GDM1 (cell line): ENCODE results near the gene MATN3.

Experiments
- DNase-seq: peaks from one replicate; lab custom pipeline; 2025; lab: John Stamatoyannopoulos, UW

Gene MATN3

DNA sequence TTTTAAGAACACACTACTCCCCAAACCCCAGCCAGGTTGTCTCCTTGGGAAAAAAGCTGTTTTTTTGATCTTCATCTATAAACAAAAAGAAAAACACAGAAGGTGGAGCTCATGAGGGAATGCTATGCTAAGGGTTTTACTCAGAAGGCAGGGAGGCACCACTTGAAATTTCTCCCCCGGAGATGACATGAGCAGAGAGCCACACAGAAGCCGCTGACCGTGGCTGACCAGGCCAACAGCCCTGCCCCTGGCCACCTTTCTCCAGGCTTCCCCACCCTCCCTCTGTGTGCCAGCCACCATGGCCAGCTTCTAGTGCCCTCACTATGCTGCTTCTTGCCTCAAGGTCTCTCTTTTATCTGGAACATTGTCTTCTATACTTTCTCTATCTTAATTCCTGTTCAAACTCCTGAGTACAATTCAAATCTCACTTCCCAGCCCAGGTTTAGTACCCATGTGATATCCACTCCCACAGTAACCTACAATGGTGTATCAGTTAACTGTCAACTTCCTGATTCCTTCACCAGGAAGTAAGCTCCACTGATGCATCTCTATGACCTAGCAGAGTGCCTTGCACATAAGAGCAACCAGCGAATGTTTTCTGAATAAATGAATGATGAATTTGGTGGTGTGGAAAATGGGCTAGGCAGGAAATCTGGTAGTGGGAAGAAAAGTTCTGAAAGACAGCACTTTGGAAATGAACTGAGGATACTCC lies 23.6 kb upstream of the MATN3 start:
- DNase-seq, result no peak

DNA sequence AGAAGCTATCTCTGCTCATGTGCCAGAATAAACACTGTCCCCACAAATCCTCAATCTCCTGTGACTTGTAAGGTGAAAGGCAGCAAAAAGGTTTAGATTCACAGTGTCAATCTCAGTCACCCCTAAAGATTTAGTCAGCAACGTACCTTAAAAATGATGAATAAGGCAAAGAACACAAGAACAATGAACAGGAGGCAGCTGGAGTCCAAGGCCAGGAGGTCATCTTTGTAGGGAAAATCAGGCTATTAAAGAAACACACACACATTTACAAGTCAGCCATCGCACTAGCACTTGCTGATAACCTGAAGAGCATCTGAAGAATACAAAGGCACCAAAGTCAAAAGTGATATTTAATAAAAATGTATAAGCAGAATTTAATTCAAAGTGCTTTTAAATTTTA lies 22.4 kb upstream of the MATN3 start:
- no peak for DNase-seq

DNA sequence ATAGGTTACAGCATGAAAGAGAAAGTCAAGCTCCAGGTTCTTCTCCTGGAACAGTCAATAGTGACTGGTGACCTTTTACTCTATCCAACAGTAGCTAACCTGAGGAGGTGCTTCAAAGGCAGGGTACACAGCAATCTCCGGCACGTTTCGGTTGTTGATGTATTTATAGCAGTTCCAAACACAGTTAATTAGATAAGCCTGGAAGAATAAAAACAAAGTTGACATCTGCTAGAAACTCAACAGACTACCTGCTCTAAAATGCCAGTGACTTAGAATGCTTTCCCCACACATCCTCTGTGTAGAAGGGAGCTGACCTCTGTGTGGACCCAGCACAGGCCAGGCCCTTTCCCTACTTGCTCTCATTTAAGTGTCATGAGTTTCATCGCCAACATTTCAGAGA lies 21.8 kb upstream of the MATN3 start:
- DNase-seq, result no peak

DNA sequence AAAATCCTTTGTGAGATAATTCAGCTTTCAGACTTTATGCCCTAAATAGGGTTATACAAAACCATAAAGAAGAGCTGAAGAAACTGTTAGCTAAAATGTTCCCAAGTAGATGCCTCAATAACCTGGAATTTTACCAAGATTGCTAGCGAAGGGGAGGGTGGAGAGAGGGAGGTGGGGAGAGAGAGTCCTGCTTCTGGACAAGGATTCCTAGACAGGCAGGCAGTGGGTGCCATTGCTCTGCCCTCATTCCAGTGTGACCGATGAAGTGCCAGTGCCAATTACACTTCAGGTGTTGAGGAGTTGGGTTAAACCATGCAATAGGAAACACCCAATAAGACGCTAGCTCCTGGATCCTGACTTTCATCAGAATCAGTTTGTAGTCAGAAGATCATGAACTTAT lies 20.9 kb upstream of the MATN3 start:
- DNase-seq, result no peak

DNA sequence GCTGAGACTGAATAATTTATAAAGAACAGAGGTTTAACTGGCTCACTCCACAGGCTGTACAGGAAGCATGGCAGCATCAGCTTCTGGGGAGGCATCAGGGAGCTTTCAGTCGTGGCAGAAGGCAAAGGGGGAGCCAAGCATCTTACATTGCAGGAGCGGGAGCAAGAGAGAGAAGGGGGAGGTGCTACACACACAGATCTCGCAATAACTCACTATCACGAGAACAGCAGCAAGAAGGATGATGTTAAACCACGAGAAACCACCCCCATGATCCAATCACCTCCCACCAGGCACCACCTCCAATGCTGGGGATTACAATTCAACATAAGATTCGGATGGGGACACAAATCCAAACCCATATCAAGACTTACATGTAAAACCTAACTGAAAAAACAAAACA lies 17.8 kb upstream of the MATN3 start:
- DNase-seq, result no peak

DNA sequence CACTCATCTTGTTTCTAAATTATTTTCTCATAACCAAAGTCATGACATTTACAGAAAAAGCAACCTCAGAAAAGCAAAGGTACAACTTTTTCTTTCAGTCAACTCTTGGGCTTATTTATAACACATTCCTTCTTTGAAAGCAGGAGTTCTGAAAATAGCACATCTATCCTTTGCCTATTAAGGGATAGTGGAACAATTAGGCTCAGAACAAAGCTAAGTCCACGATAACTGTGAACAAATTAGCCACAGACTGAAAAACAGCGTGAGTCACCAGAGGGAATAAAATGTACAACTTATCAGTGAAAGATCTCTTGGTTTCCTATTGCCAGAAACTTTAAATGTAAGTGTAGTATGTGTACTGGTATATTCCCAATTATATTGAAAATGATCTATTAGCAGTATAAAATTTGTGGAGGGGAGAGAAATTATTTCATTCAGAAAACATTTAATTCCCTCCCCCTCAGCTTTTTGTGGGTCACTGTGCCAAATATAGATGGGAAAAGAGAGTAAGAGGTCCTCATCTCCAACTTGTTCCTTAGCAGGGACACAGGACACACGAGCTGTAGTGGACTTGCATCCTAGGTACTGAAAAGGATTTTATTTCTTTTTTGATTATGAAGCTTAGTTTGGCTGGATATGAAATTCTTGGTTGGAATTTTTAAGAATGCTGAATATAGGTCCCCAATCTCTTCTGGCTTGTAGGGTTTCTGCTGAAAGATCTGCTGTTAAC lies 15.4 kb upstream of the MATN3 start:
- DNase-seq, result no peak

DNA sequence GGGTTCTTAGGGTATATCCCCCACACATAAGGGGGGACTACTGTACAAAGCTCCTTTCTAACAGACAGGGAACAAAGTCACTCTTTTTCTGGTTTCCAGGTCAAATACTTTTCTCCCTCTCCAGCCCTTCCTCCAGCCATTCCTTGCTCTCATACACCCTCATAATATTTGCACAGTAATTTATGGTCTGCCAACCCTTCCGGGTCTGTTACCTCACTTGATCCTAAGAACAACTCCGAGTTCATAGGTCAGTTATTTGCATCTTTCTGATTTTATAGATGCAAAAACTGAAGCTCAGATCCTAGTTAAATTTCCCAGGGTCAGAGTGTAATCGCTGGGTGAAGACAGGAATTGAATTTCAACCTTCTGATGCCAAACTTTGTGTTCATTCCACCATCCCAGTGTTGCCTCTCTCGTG lies 14.8 kb upstream of the MATN3 start:
- no peak for DNase-seq

DNA sequence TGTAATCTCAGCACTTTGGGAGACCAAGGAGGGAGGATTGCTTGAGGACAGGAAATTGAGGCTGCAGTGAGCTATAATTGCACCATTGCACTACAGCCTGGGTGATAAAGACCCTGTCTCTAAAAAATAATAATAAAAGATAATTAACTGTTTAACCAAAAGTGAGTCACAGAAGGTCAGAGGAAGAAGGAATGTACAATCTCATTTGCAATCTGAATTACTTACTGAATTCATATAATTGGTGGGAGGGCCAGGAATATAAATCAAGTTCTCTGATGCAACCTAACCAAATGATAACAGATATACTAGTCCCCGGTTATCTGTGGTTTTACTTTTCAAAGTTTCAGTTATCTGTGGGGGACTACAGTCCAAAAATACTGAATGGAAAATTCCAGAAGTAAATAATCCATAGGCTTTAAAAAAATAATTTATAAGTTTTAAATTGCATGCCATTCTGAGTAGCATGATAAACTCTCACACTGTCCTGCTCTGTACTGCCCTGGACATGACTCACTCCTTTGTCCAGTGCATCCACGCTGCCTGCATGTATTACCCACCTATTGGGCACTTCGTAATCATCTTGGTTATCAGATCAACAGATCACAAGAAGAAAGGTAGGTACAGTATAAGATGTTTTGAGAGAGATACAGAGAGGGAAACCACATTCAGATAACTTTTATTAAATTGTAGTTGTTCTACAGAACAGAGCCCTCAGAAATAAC lies 12.8 kb upstream of the MATN3 start:
- DNase-seq, result no peak

DNA sequence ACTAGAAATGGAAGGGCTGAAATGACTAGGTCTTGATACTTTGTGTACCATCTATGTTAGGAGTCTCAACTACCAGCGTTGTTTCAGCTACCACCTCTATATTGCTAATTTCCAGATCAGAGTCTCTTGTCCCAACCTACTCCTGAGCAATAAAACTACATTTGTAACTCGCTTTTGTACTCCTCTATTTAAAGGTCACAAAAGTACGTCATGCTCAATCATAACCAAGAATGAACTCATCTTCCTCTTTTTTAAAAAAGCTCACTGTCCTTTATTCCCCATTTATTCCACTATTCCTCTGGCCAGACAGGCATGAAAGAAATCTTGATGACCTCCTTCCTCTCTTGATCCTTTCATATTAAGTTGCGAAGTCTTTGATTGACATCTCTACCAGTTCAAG lies 11.2 kb upstream of the MATN3 start:
- DNase-seq, result no peak

DNA sequence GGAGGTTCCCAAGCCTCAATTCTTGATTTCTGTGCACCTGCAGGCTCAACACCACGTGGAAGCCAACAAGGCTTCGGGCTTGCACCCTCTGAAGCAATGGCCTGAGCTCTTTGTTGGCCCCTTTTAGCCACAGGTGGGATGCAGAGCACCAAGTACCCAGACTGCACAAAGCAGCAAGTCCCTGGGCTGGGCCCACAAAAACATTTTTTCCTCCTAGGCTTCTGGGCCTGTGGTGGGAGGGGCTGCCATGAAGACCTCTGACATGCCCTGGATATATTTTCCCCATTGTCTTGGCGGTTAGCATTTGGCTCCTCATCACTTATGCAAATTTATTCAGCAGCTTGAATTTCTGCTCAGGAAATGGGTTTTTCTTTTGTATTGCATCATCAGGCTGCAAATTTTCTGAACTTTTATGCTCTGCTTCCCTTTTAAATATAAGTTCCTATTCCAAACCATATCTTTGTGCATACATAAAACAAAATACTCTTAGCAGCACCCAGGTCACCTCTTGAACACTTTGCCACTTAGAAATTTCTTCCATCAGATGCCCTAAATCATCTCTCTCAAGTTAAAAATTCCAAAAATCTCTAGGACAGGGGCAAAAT lies 9.0 kb upstream of the MATN3 start:
- DNase-seq, result no peak

DNA sequence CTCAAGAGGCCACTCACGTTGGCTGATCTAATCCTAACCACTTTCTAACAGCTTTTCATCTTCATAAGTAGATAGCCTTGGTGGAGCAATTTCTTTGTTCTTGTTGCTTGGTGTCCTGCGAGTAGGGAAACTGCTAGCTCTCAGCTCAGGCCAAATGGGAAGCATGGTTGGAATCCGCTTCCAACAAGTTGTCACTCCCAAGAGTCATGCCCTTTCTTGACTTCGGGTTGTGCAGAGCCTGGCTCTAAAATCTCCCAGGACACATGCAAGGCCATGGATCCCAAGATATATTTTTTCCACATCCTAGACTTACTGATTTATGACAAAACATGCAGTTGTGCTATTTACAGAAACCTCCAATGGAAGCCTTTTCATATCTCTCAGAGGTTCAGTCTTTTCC lies 7.3 kb upstream of the MATN3 start:
- no peak for DNase-seq

DNA sequence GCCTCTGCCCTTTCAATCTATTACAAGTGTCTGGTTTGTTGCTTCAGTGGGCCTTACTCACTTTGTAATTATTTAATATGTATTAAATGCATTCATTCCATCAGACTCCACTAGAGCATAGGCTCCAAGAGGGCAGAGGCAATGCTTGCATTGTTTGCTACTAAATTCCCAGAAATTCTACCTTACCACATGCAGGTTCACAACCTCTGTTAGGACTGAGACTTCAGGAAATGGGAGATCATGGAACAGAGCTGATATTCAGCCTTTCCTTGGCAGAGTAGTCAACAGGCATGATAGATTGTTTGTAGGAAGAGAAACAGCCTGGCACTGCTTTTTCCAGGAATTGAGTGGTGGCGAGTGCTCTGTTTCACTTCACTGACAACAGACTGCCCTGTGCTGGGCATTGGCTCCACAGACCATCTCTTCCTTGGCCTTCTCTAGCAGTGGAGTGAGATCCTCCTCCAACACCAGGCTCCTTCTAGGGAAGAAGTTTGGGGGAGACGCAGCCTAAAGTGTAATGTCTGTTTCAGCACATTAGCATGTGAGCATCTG lies 6.2 kb upstream of the MATN3 start:
- no peak for DNase-seq

DNA sequence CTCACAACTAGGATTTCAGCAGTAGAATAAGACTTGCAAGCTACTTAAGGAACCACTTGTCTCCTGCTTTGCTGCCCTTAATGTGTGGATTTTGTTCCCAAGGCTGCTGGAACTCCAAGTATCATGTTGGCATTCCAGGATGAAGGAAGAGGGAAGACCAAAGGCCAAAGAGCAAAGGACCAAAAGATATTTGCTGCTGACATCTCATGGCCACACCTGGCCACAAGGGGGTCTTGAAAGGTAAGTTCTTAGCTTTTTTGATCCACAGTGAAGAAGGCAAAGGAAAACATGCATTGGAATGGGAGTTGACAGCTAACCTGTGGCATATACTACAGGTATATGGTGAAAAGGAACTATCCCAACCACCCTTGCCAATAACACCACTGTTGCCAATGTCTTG lies 3.9 kb upstream of the MATN3 start:
- DNase-seq, result no peak

DNA sequence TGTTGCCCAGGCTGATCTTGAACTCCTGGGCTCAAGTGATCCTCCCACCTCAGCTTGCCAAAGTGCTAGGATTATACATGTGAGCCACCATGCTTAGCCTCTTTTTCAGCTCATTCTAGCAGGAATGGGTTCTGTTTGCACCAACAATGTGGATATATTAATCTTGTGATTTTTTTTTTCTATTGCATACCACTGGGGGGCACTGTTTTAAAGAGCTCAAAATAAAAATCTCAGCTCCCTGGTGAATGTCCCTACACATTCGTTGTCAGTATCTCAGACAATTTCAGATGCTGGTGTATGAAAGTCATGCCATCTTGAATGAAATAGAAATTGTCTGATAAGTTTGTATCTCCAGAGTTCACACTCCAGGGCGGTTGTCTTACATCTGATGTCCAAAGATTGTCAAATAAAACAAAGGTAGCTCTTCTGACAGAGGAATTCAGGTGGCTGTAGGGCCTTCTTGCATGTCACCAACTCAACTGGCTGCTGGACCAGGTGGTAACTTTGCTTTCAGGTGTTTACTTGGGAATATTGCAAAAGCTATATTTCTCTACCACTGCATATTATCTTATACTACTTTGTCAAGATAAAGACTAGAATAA lies 3.1 kb upstream of the MATN3 start:
- no peak for DNase-seq

DNA sequence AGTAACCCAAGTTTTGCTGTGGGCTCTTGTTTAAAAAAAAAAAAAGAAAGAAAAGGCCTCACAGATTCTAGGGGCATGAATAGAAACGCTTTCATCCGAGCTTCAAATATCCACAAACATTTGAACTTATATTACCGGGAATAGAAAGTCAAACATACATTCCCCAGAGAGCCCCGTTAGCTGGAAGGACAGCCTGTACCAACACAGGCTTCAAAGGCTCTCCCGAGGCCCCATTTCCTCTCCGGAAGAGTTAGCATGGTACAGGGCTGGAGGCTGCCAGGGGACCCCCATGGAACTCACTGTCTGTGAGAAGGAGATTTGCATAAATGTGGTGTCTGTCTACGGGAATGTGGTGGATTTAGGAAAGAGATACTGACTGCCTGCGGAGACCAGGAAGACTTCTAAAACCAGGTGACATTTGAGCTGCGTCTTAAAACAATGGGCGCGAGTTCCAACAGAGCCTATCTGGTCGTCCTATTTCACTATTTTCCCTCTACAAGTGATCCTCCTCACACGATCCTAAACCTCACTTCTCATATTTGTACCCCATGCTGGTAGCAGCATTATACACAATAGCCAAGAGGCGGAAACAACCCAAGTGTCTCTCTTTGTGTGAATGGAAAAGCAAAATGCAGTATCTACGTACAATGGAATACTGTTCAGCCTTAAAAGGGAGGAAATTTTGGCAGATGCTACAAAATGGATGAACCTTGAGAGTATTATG lies 820 bp upstream of the MATN3 start:
- DNase-seq, result no peak

DNA sequence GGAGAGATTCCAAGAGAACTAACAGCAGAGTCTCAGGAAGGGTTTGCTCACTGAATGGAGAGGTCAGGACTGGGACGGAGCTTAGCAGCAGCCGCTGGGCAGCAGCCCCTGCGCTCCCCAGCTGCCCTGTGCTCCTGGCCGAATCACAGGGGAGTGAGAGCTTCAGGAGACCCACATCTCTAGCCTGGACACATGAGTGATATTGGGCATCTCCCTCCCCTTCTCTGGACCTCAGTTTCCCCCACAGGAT lies 511 bp downstream of the MATN3 start:
- DNase-seq, result no peak

DNA sequence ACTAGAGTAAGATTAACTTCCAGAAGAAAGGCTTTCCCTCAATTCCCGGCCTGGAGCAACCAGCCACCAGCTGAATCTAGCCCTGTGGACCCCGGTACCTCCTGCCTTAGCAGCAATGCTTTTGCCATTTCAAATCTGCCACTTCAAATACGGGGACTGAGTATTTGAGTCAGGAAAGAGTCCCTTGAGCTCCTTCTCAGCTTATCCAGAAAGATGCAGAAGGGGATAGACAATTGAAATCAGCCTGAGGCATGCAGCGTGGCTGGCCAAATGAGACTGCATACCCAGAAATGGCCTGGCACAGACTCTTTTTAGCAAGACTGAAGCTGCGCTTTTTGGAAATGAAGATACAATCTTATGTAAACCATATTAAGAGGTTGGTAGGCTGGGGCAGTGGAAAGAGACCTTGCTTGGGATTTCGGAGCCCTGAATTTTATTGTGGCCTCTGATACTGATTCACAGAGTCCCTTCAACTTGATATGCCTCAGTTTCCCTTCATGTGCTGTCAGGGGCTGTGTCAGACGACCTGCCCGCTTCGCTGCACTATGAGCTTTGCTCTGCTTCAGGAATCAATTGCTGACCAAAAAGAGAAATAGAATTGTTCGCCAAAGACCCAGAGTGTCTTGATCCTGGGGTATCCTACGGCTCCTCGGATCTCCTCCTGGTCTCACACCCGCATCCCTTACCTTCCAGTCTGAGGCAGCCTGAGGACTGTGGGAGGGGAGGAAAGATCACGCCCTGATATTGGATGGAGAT lies 1.0 kb downstream of the MATN3 start:
- no peak for DNase-seq

DNA sequence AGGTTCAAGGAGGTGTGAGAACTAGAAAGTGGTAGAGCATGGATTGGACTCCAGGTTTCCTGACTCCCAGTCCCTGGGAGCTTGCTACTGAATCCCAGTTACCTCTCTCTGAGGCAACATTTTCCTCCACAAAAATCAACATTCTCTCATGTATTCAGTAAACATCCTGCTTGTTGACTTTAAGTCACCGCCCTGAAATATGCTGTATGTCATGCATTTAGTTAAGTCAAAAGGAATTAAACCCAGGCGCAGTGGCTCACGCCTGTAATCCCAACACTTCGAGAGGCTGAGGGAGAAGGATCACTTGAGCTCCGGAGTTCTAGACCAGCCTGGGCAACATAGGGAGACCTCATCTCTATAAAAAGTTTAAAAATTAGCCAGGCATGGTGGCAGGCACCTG lies 3.8 kb downstream of the MATN3 start:
- no peak for DNase-seq

DNA sequence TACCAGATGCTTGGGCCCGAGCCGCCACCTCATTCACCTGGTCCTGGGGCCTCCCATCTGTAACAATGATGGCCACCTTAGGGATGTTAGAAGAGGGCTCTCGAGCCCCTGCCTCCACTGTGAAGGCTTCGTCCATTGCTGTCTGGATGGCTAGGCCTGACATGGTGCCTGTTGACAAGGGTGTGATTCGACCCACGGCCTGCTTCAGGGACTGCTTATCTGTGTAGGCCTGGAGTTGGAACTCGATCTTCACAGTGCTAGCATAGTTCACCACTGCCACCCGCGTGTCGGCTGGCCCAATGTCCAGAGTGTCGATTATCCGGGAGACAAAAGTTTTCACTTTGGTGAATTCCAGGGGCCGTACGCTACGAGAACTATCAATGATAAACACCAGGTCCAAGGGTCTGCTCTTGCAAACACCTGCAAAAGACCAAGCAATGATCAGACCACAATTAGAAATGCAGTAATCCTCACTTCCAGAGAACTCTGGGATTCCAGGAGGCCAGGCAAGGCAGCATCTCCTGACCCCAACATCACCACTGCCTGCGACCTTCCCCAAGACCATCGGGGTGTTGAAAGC lies 6.5 kb downstream of the MATN3 start:
- no peak for DNase-seq

DNA sequence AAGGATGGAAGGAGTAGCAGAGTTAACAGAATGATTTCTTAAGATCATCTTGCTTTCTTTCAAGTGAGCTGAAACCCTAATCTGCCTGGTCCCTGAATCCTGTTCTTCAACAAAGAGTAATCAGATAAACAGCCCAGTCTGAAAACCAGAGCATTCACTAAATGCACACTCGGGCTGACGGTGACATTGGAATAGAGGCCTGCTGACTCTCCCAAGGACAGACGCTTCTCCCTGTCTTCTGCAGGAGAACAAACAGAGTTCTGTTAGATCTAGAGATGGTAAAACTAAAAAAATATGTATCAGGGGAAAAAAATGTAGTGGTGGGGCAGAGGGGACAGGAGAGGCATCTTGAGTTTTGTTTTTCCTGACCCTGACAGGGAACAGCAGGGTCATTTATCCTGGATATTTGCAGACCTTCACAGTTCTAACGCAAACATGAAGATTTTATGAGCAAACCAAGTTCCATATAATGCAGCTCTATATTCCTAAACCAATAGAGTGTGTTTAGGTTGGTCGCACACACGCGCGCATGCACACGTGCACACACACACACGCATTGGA lies 7.3 kb downstream of the MATN3 start:
- DNase-seq, result no peak
